Measurements from ENCODE around the gene IRAK1. TPM values are rescaled to one million over a fixed set of nuclear protein-coding genes. Genes with fewer than 3 reads are reported as not detected.
A peak's percentile ranks its signal among the peaks of the same experiment; 100 is the strongest.

IRAK1 gene
- total and polyA plus RNA-seq, 2 of the 13 experiments (the other 11 are each of a cell fraction or from before 2014, with no cell fraction given), result 57.7 to 77.3 TPM

- peak; percentile 96 for TF ChIP-seq ATF3 (CRISPR knock-in tag; IDR thresholded peaks at IDR 0.05)
- TF ChIP-seq, protein P1, sequence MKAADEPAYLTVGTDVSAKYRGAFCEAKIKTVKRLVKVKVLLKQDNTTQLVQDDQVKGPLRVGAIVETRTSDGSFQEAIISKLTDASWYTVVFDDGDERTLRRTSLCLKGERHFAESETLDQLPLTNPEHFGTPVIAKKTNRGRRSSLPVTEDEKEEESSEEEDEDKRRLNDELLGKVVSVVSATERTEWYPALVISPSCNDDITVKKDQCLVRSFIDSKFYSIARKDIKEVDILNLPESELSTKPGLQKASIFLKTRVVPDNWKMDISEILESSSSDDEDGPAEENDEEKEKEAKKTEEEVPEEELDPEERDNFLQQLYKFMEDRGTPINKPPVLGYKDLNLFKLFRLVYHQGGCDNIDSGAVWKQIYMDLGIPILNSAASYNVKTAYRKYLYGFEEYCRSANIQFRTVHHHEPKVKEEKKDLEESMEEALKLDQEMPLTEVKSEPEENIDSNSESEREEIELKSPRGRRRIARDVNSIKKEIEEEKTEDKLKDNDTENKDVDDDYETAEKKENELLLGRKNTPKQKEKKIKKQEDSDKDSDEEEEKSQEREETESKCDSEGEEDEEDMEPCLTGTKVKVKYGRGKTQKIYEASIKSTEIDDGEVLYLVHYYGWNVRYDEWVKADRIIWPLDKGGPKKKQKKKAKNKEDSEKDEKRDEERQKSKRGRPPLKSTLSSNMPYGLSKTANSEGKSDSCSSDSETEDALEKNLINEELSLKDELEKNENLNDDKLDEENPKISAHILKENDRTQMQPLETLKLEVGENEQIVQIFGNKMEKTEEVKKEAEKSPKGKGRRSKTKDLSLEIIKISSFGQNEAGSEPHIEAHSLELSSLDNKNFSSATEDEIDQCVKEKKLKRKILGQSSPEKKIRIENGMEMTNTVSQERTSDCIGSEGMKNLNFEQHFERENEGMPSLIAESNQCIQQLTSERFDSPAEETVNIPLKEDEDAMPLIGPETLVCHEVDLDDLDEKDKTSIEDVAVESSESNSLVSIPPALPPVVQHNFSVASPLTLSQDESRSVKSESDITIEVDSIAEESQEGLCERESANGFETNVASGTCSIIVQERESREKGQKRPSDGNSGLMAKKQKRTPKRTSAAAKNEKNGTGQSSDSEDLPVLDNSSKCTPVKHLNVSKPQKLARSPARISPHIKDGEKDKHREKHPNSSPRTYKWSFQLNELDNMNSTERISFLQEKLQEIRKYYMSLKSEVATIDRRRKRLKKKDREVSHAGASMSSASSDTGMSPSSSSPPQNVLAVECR (CRISPR knock-in tag; IDR thresholded peaks at IDR 0.05; ENCODE audit: borderline replicate concordance), result peak; percentile 80; the same call in 1 of the 2 replicates
- 0 out of 2 replicates have a peak, but pooled peaks have one; percentile 50 for TF ChIP-seq ZNF543 (CRISPR knock-in tag; IDR thresholded peaks at IDR 0.05)
- no peak for TF ChIP-seq ZSCAN25 (CRISPR knock-in tag; IDR thresholded peaks at IDR 0.05)
- TF ChIP-seq, protein P2, sequence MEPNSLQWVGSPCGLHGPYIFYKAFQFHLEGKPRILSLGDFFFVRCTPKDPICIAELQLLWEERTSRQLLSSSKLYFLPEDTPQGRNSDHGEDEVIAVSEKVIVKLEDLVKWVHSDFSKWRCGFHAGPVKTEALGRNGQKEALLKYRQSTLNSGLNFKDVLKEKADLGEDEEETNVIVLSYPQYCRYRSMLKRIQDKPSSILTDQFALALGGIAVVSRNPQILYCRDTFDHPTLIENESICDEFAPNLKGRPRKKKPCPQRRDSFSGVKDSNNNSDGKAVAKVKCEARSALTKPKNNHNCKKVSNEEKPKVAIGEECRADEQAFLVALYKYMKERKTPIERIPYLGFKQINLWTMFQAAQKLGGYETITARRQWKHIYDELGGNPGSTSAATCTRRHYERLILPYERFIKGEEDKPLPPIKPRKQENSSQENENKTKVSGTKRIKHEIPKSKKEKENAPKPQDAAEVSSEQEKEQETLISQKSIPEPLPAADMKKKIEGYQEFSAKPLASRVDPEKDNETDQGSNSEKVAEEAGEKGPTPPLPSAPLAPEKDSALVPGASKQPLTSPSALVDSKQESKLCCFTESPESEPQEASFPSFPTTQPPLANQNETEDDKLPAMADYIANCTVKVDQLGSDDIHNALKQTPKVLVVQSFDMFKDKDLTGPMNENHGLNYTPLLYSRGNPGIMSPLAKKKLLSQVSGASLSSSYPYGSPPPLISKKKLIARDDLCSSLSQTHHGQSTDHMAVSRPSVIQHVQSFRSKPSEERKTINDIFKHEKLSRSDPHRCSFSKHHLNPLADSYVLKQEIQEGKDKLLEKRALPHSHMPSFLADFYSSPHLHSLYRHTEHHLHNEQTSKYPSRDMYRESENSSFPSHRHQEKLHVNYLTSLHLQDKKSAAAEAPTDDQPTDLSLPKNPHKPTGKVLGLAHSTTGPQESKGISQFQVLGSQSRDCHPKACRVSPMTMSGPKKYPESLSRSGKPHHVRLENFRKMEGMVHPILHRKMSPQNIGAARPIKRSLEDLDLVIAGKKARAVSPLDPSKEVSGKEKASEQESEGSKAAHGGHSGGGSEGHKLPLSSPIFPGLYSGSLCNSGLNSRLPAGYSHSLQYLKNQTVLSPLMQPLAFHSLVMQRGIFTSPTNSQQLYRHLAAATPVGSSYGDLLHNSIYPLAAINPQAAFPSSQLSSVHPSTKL (CRISPR knock-in tag; IDR thresholded peaks at IDR 0.05), result peak; percentile 91
- no peak for TF ChIP-seq ZNF598 (CRISPR knock-in tag; IDR thresholded peaks at IDR 0.05; ENCODE audit: borderline replicate concordance)
- TF ChIP-seq ZMYM2 (CRISPR knock-in tag; IDR thresholded peaks at IDR 0.05), result 0 out of 2 replicates have a peak, but pooled peaks have one; percentile 41
- no peak for TF ChIP-seq ZFP41 (CRISPR knock-in tag; IDR thresholded peaks at IDR 0.05; ENCODE audit: borderline replicate concordance)
- no peak for TF ChIP-seq ZNF790 (CRISPR knock-in tag; IDR thresholded peaks at IDR 0.05; ENCODE audit: borderline replicate concordance)
- TF ChIP-seq ZEB1 (IDR thresholded peaks at IDR 0.05; ENCODE audit: insufficient replicate concordance, low read depth), result peak; percentile 87
- TF ChIP-seq ZBTB39 (CRISPR knock-in tag; IDR thresholded peaks at IDR 0.05), result no peak
- TF ChIP-seq, protein P3, sequence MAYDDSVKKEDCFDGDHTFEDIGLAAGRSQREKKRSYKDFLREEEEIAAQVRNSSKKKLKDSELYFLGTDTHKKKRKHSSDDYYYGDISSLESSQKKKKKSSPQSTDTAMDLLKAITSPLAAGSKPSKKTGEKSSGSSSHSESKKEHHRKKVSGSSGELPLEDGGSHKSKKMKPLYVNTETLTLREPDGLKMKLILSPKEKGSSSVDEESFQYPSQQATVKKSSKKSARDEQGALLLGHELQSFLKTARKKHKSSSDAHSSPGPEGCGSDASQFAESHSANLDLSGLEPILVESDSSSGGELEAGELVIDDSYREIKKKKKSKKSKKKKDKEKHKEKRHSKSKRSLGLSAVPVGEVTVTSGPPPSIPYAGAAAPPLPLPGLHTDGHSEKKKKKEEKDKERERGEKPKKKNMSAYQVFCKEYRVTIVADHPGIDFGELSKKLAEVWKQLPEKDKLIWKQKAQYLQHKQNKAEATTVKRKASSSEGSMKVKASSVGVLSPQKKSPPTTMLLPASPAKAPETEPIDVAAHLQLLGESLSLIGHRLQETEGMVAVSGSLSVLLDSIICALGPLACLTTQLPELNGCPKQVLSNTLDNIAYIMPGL (CRISPR knock-in tag; IDR thresholded peaks at IDR 0.05; ENCODE audit: borderline replicate concordance in 1 of 2, low read depth in 1 of 2), result peak; percentile 37; a peak in 1 of 4 replicates
- peak; percentile 80 for TF ChIP-seq MIXL1 (CRISPR knock-in tag; IDR thresholded peaks at IDR 0.05)
- no peak for TF ChIP-seq ISX (CRISPR knock-in tag; conservative IDR thresholded peaks at IDR 0.05)
- TF ChIP-seq ZBTB37 (CRISPR knock-in tag; IDR thresholded peaks at IDR 0.05), result no peak; the same call in 1 of the 2 replicates
Observed at GRCh38 chrX:154056770-154057241, 37.1 kb upstream of the IRAK1 start (continued).

All from HepG2 (cell line).